ENCODE measurements around the gene PKHD1.

DNA sequence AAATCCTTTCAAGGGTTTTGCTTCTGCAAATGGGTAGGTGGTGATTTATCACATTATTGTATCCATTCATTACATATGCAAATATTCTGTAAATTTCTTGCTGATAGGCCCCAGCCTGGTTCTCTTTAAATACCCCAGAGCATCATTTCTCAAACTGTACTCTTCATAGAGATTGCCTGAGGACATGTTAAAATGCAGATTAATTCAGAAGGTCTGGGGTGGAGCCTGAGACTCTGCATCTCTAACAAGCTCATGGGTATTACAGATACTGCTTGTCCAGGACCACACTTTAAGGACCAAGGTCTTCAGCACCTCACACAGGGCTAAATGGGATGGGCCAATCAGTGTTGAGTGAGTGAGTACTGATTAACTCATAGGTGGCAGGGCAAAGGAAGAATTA is 46.3 kb downstream of the PKHD1 start:
- TF ChIP-seq CTCF (conservative IDR thresholded peaks at IDR 0.05; ENCODE audit: low read depth, low read length) (no peak), EZH2 (IDR thresholded peaks at IDR 0.05; ENCODE audit: low read length, unreplicated experiment) (no peak)
